Upper lobe of left lung (tissue), 6 donors: ENCODE results near the gene SRPK1. TPM values are rescaled to one million over a fixed set of nuclear protein-coding genes. Genes with fewer than 3 reads are reported as not detected.

Experiments
- ATAC-seq, 2 donors: fragments of 200-7000 bp; cut with Tn5 transposase; one replicate each; pipeline ENCODE4 v1.9.1; 2022; ENCODE audit warnings: mild to moderate bottlenecking in 2 of 2, moderate library complexity in 2 of 2; ENCODE audit not compliant: low FRiP score in 2 of 2
- DNase-seq, 2 donors: peaks; one replicate each; pipeline ENCODE4 v3.0.0-alpha.2; 2019 to 2020
- H3K27ac ChIP-seq, 4 donors: fragments of 200-600 bp; sonication (generic); one replicate each; pipeline ENCODE4 v1.5.1; 2016 to 2019
- H3K27me3 ChIP-seq, 4 donors: fragments of 200-600 bp; sonication (generic); one replicate each; pipeline ENCODE4 v1.5.1; 2017 to 2019
- H3K36me3 ChIP-seq, 4 donors: fragments of 200-600 bp; sonication (generic); one replicate each; pipeline ENCODE4 v1.5.1; 2016 to 2019
- H3K4me1 ChIP-seq, 4 donors: fragments of 200-600 bp; sonication (generic); one replicate each; pipeline ENCODE4 v1.5.1; 2018 to 2019
- H3K4me3 ChIP-seq, 4 donors: fragments of 200-600 bp; sonication (generic); one replicate each; pipeline ENCODE4 v1.5.1; 2017 to 2019; ENCODE audit warnings: mild to moderate bottlenecking in 2 of 4, moderate library complexity in 1 of 4
- H3K9me3 ChIP-seq, 4 donors: fragments of 200-600 bp; sonication (generic); one replicate each; pipeline ENCODE4 v1.5.1; 2018 to 2019
- EP300 ChIP-seq, 4 donors: sonication (generic); formaldehyde crosslinking; IDR thresholded peaks; one replicate each; pipeline ENCODE4 v1.5.1; 2017; ENCODE audit warnings: antibody characterized with exemption in 4 of 4, control low read depth in 2 of 4
- POLR2A ChIP-seq, 4 donors: fragments of 450-650 bp; IDR thresholded peaks; one replicate each; pipeline ENCODE4 v1.5.1; 2016 to 2017; ENCODE audit warnings: antibody characterized with exemption in 4 of 4, mild to moderate bottlenecking in 2 of 4
- POLR2AphosphoS5 ChIP-seq, 2 donors: sonication (generic); formaldehyde crosslinking; IDR thresholded peaks; one replicate each; pipeline ENCODE4 v1.5.1; 2017; ENCODE audit warnings: antibody characterized with exemption in 2 of 2
- WGBS, 2 donors: methylation state at CpG; one replicate each; pipeline ENCODE4 v1.1.5; 2017 to 2018; 5-methylcytosine and 5-hydroxymethylcytosine counted together
- total RNA-seq, 6 donors: library from RNA; depleted of rRNA in 4 of 6; stranded (reverse); fragments of >200 nt in 4 of 6; gene quantifications; one replicate each; pipeline versions ENCODE4 v1.1.0 to v1.2.1, GENCODE V29; 2016 to 2021
- TF ChIP-seq, protein P1 (sequence below), 6 experiments: fragments of 450-650 bp in 4 of 6; fragments of 200-600 bp in 2 of 6; sonication (generic) in 2 of 6; IDR thresholded peaks; one replicate each; pipeline ENCODE4 v1.5.1; 2016 to 2019; ENCODE audit warnings: antibody characterized with exemption in 6 of 6
- donor health status: DM: no; HTN: no; CAD: no; lungs with moderate emphysema.
- donor health status: DM: no; HTN: yes; CAD: no; lungs with severe emphysema.

SRPK1 gene
- total RNA-seq, 6 donors from 2014 or later = 24.5 to 68.5 (median 42.7) TPM

DNA sequence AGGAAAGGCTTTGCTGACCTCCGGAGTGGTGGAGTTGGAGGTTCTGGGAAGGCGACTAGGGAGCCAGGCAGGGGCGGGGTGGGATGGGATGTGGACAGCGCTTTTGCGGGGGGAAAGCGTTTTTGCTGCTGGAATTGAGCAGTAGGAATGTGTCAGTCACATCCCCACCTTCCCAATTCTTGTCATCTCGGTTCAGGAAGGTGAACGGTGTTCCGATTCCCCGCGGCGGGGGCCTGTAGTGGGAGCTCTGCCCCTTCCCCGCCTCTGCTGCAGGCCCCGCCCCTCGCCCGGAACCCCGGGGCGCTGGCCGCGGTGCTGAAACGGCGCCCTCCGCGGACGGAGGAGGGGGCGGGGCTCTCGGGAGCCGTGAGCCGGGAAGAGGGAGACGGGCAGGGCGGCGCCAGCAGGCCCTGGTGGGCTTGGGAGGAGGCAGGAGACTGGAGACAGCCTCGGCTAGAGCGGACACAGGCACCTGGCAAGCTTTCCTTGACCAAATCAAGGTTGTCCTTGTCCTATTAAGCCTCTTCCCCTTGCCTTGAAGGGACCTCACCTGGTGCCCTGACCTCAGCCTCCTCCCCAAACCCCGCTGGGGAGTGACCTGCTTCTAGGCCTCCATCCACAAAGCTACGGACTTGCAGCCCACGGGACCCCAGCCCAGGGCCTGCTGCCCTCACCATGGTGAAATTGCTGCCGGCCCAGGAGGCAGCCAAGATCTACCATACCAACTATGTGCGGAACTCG lies 115.7 kb downstream of the SRPK1 start, which contains the start of gene LHFPL5:
LHFPL5 (plus strand) TSS at position 357 of the 741 bp plus-strand sequence; CDS start at position 676, 319 bp downstream.
- H3K36me3 ChIP-seq = no peaks in the 10 kb centered on the region
- DNase-seq (peak; percentile 35 to 91), ATAC-seq (peak; percentile 77 to 84)
- TF ChIP-seq POLR2A (IDR thresholded peaks at IDR 0.05) = no peak
- TF ChIP-seq, protein P1, sequence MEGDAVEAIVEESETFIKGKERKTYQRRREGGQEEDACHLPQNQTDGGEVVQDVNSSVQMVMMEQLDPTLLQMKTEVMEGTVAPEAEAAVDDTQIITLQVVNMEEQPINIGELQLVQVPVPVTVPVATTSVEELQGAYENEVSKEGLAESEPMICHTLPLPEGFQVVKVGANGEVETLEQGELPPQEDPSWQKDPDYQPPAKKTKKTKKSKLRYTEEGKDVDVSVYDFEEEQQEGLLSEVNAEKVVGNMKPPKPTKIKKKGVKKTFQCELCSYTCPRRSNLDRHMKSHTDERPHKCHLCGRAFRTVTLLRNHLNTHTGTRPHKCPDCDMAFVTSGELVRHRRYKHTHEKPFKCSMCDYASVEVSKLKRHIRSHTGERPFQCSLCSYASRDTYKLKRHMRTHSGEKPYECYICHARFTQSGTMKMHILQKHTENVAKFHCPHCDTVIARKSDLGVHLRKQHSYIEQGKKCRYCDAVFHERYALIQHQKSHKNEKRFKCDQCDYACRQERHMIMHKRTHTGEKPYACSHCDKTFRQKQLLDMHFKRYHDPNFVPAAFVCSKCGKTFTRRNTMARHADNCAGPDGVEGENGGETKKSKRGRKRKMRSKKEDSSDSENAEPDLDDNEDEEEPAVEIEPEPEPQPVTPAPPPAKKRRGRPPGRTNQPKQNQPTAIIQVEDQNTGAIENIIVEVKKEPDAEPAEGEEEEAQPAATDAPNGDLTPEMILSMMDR (IDR thresholded peaks at IDR 0.05) = no peak
- no peak for TF ChIP-seq POLR2AphosphoS5 (IDR thresholded peaks at IDR 0.05)
- TF ChIP-seq EP300 (IDR thresholded peaks at IDR 0.05) = no peak
- WGBS, 2 donors = 15 to 27% methylated on average over 25 to 29 of the region's 40 CpGs
- peaks cover 0 to 3% (median 0%) of the 10 kb centered on the region in 4 donors for H3K27me3 ChIP-seq
- H3K9me3 ChIP-seq = no peaks in the 10 kb centered on the region
- peak within 1 kb of the TSS in 2 of 4 donors; percentile 11 to 18 for H3K4me3 ChIP-seq
- no peak within 1 kb of the TSS for H3K27ac ChIP-seq
- H3K4me1 ChIP-seq = peaks cover 0 to 9% (median 5%) of the 10 kb centered on the region in 4 donors

DNA sequence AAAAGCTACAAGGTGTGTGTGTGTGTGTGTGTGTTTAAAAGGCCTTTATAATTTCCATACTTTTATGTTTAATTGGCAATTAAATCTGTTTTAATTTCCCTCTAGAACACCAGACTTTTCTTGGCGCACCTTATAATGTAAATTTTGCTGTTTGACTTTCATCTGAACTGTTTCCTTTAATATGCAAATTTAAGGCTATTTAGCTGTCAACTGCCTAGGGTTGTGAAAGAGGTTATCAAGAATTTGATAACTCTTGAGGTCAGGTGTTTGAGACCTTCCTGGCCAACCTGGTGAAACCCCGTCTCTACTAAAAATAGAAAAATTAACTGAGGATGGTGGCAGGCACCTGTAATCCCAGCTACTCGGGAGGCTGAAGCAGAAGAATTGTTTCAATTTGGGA lies 119.8 kb downstream of the SRPK1 start:
- Histone ChIP-seq H3K4me3 (no peak overlapping the region), H3K4me1 (peaks cover 0 to 9% (median 5%) of the 10 kb centered on the region in 4 donors), H3K27me3 (peaks cover 0 to 3% (median 0%) of the 10 kb centered on the region in 4 donors), H3K9me3 (no peaks in the 10 kb centered on the region), H3K36me3 (no peaks in the 10 kb centered on the region), H3K27ac (no peak overlapping the region)
- WGBS, 2 donors = 71 to 84% methylated on average over 3 of the region's 3 CpGs
- TF ChIP-seq, protein P1 (IDR thresholded peaks at IDR 0.05) = no peak
- no peak for TF ChIP-seq POLR2A (IDR thresholded peaks at IDR 0.05)
- no peak for ATAC-seq
- DNase-seq = no peak

- ATAC-seq = no peak
- no peaks in the 10 kb centered on the region for H3K9me3 ChIP-seq
- 68 to 71% methylated on average over 5 of the region's 5 CpGs for WGBS, 2 donors
- H3K36me3 ChIP-seq = no peaks in the 10 kb centered on the region
- H3K27me3 ChIP-seq = no peaks in the 10 kb centered on the region
- TF ChIP-seq POLR2AphosphoS5 (IDR thresholded peaks at IDR 0.05) (no peak), POLR2A (IDR thresholded peaks at IDR 0.05) (no peak), EP300 (IDR thresholded peaks at IDR 0.05) (no peak)
- TF ChIP-seq, protein P1 (IDR thresholded peaks at IDR 0.05) = no peak
- no peaks in the 10 kb centered on the region for H3K4me1 ChIP-seq
- DNase-seq = no peak
- H3K4me3 ChIP-seq = no peak overlapping the region
- H3K27ac ChIP-seq = no peak overlapping the region
These were observed 122.2 kb downstream of the SRPK1 start for GRCh38 chr6:35798706-35799105.

GRCh38 chr6:35797837-35798526 lies 122.9 kb downstream of the SRPK1 start:
- Histone ChIP-seq H3K4me3 (no peak overlapping the region), H3K27ac (no peak overlapping the region), H3K4me1 (no peaks in the 10 kb centered on the region), H3K27me3 (no peaks in the 10 kb centered on the region), H3K9me3 (no peaks in the 10 kb centered on the region), H3K36me3 (no peaks in the 10 kb centered on the region)
- ATAC-seq = peak; percentile 18 to 34
- 85 to 86% methylated on average over 8 of the region's 8 CpGs for WGBS, 2 donors
- TF ChIP-seq POLR2A (IDR thresholded peaks at IDR 0.05) = no peak
- TF ChIP-seq, protein P1 (IDR thresholded peaks at IDR 0.05) = no peak
- no peak for TF ChIP-seq POLR2AphosphoS5 (IDR thresholded peaks at IDR 0.05)
- TF ChIP-seq EP300 (IDR thresholded peaks at IDR 0.05) = no peak
- DNase-seq = peak in 1 of 2 donors; percentile 52
